Measurements from ENCODE around the gene HES7.

Gene HES7

DNA sequence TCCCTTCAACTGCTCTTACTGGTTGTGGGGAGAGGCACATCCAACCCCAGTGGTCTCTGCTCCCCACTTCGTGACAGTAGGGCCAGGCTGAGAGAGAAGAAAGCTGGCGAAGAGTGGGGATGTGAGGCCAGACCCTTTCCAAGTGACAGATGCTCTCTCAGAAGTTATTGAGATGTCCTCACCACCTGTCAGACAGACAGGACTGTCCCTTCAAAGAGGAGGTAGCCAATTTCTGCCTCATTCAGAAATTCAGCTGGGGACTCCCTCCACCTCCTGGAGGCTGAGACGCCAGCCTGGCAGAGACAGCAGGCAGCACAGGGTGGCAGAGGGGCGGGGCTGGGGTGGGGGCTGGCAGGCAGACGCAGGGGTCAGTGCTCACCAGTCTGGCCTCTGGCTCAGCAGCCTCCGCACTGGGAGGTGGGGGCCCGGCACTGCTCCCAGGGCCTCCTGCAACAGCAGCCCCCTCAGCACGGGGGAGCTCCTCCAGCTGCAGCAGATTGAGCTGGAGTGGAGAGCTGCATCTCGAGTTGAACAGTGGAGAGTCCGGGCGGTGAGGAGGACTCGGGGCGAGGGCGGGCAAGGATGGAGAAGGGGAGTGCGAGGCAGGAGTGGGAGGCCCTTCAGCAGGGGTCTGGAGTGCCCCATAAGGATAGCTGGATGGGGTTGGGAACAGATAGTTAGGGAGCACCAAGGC lies 19.1 kb upstream of the HES7 start:
- peak; percentile 41 for DNase-seq

DNA sequence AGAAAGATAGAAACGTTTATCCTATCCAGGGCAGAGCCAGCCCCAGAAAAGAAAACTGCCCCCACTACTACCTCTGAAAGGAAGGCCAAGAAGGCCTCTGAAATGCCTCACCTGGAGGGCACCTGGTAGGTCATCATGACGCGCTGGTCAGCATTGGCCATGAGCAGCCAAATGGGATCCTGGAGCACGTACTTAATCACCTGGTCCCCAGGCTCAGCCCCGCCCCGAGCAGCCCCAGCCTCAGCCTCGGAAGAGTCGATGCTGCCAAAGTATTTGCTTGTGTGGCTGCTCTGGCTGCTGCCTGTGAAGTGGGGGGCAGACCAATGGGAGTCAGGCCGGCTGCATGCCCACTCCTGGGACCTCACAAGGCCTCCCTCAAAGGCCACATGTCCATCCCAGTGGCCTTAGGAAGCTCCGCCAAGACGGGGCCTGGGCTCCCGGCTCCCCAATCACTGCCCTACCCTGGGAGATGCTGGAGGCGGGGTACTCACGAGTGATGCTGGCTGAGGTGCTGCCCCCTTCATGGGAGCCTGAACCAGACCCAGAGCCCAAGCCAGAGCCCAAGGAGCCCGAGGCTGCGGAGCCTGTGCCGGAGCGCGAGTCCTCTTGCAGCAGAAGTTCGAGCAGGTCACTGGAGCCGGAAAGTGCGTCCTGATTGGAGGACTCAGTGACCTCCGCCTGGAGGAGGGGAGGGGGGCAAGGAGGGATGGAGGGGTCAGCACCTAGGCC lies 18.4 kb upstream of the HES7 start:
- peak; percentile 32 for DNase-seq

DNA sequence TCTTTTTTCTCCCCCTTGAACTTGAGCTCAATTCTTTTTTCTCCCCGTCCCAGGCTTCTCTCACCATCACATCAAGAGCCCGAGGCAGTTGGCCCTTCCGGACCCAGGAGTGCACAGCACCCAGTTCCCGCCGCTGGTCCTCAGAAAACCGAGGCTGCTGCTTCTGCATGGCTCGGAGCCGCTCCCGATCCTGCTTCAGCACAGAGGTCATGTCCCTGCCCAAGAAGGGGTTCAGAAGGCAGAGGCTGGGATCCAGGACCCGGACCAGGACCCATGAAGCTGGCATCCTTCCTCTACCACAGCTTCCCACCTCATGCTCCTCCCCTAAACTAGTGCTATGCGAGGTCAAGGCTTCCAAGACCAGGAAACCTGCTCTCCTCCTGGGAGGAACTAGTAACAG lies 17.8 kb upstream of the HES7 start:
- DNase-seq: peak; percentile 30

DNA sequence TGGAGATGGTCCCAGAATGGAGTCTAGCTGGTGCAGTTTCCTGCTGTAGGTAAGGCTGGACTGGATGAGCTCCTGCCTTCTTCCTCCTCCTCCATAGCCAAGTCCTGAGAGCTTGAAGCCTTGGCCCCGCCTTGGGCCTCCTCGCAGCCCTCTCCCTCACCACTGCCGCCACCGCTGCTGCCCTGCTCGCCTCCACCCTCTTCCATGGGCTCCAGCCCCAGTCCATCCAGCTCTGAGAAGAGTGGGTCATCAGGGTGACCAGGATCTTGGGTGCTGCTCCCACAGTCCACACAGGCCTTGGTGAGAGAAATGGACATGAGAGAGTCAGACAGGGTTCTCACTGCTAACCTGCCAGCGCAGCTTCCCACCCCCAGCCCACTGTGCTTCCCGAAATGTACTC lies 17.1 kb upstream of the HES7 start:
- peak; percentile 32 for DNase-seq

DNA sequence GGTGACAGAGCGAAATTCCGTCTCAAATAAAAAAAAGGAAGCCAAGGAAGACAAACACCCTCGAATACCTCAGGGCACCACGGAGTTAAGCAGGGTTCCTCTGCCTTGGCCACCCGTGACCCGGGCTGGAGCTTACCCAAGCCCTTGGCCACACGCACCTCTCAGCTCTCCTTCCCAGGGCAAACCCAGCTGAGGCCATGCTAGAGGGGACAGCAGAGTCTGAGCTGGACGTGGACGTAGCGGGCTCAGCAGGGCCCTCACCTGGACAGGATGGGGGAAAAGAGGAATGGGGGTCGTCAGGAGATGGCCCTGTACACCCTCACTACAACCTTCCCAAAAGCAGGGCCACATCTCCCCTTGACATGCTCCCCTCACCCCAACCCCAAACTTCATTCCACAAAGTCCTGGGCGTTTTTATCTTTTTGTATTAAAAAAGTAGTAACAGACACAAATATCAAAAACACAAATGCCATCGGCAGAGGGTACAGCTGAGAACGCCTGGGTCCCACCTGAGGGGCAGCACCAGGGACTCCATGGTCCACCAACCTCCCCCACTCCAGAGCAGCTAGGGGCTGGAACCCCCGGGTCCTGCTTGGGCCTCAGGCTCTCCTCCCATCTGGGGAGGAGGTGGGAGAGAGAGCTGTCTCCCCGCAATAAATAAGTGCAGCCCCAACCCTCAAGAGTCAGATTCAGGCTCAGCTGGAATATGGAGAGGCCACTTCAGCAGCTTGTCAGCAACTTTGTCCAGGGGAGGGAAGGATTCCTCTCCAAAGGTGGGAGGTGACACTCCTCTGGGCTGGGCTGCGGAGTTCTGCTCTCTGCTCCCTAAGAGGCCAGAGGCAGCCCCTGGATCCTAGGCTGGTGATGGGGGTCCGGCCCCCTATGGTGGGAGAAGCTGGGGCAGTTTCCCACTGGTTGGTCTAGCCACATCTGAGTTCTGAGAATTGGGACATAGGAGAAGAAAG lies 16.4 kb upstream of the HES7 start:
- DNase-seq: peak; percentile 47

DNA sequence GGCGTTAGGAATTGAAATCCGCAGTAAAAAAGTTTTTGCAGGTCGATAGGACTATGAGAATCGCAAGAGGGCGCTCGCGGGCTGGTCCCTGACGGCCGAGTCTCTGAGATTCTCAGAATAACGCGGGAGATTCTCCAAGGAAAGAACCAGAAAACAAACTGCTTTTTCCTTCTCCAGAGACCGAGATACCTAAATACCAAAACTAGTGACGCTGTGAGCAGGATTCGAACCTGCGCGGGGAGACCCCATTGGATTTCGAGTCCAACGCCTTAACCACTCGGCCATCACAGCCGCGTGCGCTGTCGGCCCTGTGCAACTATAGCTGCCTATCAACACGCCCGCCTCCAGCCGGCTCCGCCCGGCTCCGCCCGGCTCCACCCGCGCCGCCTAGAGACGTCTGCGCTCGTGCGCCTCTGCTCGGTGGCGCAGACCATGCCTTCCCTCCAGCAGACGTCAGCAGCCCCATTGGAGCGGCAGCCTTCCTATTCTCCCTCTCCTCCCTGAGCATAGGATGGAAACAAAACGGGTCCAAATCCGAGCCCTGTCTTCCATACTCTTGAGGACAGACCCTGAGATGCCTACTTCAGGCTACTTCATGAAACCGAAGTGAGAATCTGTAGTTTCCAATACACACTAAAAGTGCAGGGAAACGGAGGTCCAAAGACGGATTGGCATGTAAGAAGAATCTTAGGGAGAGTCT lies 14.9 kb upstream of the HES7 start:
- peak; percentile 99 for DNase-seq

DNA sequence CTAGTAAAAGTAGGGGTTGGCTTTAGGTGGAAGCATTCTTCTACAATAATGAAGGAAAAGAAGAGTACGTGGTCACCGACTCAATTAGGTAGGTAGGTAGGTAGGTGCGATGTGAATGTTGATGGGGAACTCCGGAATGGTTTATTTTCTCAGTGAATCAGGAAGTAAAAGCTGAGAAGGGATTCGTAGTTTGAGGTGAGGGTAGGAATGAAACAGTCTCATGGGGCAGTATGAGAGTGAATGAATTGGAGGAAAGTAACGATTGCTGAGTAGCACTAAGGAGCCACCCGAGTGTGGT lies 14.4 kb upstream of the HES7 start:
- no peak for DNase-seq

DNA sequence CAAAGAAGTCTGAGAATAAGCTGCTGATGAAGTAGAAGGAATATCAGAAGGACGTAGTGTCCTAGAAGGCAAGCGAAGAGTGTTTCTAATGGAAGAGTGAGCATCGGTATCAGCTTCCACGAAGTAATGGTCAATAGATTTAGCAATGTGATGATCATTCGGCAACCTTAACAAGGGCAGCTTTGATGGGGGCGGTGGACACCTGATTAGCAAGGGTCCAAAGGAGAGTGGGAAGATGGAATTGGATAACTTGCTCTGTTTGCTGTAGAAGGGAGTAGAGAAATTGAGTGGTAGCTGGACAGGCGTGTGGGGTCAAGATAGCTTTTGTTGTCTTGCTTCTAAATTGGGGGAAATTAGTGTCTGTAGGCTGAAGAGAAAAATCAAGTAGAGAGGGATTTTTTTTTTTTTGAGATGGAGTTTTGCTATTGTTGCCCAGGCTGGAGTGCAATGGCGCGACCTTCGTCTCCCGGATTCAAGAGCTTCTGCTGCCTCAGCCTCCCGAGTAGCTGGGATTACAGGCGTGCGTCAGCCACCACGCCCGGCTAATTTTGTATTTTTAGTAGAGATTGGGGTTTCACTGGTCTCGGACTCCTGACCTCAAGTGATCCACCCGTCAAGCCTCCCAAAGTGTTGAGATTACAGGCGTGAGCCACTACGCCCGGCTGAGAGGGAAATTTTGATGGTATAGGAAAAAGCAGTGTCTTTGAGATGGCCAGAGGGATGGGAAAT lies 13.9 kb upstream of the HES7 start:
- DNase-seq: peak; percentile 35

DNA sequence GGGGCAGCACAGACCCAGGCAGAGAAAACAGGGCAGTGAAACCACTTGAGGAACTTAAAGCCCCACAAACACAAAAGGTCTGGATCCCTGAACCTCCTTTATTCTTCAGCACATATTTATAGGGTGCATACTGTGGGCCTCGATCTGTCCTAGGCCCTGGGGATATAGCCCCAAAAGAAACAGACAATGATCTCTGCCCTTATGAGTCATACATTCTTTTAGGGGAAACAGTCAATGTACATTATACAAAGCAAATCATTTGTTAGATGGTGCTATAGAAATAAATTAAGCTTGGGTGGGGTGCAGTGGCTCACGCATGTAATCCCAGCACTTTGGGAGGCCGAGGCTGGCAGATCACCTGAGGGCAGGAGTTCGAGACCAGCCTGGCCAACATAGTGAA lies 10.0 kb upstream of the HES7 start:
- DNase-seq: no peak

DNA sequence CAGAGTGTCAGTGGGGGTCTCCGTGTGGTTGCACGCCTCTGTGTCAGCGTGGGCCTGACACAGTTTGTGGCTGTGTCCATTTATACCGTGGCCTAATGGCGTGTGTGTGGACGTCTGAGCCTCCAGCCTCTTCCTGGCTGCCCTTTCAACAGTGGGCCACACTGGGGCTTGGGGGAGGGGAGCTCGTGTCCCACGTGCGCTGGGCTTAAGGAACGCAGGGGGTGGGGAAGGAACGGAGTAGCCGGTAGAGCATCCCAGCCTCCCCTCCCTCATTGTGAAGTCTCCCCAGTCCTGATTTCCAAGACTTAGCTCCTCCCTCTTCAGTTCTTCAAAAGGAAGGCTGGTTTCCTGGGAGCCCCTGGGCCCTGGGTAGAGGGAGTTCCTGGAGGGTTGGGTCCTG lies 9.5 kb upstream of the HES7 start:
- DNase-seq: no peak

DNA sequence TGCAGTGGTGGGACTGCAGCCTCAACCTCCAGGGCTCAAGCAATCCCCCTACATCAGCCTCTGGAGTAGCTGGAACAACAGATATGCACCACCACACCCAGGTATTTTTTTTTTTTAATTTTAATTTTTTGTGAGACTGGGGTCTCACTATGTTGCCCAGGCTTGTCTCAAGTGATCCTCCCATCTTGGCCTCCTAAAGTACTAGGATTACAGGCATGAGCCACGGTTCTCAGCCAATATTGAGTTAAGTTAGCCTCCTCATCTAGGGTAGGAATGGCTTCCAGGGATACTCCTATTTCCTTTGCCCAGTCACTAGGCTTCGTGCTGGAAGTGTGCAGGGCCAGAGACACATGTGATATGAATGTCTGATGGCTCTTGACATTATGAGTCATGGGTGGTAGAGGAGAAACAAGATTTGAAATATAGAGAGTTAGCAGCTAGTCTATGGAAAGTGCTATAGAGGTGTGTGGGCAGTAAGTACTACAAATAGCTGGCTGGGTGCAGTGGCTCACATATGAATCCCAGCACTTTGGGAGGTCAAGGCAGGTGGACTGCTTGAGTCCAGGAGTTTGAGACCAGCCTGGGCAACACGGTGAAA lies 8.0 kb upstream of the HES7 start:
- DNase-seq: no peak

DNA sequence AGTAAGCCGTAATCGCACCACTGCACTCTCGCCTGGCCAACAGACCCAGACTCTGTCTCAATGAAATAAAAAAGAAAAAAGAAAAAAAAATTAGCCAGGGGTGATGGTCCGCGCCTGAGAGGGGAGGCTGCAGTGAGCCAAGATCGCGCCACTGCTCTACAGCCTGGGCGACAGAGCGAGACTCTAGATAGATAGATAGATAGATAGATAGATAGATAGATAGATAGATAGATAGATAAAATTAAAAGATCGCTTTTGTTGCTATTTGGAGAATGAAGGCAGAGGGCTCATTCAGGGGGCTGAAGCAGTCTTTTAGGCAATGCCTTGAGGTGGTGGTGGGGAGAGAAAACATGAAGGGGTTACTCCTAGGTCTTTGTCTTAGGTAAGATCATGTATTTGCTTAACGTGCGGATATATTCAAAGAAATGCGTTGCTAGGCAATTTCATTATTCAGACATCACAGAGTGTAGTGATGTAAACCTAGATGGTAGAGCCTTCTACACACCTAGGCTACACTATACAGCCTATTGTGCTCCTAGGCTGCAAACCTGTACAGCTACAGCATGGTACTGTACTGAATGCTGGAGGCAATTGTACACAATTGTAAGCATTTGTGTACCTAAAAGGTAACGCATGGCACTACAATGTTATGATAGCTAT lies 4.3 kb upstream of the HES7 start:
- DNase-seq: no peak

DNA sequence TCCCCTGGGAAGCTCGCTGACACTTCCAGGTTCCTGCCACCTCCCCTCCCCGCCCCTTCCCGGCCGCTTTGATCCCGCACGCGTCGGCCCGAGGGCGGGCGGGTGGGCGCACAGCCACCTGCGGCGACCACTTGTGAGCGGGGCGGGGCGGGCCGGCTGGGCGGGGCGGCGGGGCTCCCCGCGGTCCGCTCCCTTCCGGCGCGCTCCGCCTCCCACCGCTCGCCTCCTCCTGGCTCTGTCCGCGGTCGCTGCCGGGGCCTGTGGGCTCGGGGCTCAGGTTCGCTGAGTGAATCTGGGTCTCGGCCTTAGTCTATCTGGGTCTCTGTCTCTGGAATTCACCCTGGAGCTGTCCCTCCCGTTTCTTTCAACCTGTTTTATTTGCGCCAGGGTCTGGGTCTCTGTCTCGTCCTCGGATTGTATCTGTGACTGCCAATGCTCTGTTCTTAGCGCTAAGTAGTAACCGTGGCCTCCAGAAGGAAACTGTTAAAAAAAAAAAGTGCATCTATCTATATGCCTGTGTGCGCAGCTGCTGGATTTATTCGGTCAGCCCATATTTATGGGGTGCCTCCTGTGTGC lies 2.7 kb upstream of the HES7 start:
- peak; percentile 71 for DNase-seq

DNA sequence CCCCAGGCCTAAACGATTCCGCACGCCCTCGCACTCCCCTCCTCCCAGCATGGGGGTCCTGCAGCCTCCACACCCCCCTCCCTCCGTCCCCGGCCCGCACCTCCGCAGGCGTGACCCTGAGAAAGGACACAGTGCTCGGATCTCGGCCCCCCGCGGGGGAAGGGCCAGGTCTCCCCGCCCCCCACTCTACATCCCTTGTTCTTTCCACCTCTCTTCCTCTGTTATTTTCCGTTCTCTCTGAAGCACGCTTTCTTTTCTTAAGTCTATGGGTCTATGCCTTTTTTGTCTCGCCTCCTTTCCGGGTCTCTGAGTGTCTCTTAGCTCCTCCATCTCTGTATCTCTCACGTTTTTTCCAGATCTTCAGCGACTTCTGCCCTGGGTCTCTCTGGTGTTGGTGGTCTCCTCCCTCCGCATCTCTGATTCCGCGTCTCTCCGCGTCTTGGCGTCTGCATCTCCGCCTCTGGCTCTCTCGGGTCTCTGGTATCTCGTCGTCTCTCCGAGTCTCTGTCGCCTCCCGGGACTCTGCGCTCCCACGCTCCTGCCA lies 2.1 kb upstream of the HES7 start:
- DNase-seq: no peak

DNA sequence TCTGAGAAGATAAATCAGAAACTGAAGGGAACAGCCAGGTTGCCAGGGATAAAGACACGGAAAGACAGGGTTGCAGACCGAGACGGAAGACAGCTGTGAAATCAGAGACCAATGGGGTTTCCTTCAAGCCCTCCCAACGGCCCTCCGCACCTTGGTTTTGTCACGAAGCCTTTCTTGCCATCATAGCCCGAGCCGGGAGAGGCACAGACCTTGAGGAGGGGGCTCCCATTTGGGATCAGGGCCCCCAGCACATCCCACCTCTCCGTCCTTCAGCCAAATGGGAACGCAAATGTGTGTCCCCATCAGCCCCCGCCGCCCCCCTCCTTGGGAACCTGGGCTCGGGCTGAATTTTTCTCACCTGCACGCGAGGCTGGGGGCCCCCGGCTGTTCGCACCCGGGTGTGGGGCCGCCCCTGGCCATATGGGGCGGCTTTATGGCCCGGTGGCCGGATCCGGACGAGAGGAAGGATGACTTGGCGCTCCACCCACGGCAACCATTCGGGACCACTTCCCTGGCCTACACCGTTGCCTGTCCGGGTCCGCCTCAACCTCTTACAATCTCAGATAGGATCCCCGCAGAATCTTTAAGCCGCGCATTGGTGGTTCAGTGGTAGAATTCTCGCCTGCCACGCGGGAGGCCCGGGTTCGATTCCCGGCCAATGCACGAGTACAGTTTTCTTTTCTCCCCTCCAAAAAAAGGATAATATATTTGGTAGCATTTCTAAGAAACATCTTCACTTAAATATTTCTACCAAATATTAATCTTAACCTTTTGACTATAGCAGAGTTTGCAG lies 1.4 kb upstream of the HES7 start:
- peak; percentile 90 for DNase-seq

DNA sequence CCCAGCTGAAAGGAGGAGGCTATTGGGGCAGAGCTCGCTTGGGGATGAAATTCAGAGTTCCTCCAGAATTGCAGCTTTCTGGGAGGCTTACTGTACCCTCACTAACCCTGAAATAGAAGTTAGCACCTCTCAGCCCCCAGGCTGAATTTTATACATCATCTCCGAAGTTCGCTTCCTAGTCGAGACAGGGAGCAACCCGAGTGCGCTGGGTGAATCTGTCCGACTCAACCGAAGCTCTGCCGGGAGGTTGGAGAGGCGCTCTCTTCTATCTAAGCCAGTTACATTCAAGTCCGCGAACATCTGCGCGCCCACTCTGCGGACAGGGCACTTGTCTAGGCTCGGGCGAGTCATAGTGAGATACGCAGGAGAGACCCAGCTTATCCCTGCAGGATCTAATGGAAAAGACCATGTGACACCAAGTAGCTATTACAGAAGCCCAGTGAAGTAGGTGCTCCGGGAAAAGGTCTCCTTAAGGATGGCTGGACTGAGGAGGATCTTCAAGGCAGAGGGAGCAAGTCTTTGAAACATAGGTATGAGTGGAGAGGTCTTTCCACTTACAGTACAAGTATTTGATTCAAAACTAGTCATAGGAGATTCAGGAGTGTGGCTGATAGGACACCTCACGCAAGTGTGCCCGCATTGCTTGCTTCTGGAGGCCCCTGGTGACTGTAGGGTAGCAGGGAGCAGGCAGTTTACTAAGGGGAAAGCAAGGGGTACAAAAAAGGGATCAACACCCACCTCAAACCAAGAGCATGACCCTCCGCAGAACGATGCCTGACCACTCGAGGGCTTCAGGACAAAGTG lies 646 bp upstream of the HES7 start:
- no peak for DNase-seq

DNA sequence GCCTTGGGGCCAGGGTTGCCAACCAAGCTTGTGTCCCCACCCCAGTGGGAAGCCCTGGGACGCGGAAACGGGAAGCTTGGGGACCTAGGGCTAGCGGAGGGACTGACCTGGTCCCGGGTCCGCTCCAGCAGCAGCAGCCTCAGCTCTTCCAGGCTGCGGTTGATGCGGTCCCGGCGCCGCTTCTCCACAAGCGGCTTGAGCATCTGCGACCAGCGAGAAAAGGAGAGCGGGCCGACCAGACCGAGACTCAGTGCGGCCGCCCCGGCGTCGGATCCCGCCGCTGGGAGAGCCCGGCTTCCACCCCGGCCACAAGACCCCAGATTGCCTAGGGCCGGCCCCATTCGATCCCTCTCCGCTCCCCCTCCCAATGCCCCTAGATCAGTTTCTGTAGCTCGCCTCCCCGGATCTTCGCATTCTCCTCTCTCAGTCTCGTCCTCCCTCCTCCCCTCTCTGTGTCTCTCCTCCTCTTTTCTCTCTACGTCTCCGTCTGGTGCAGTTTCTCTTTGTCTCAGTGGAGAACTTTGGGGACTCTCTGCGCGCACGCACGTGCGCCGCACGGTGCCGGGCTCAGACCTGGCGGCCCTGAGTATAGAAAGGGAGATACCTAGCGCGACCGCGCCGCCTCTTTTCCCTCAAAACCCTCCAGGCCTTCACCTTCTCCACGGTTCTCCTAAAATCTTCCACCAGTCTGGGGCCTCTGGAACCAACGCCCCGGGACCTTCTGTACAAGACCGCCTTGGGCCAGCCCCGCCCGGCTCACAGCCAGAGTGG lies 797 bp downstream of the HES7 start:
- peak; percentile 56 for DNase-seq

DNA sequence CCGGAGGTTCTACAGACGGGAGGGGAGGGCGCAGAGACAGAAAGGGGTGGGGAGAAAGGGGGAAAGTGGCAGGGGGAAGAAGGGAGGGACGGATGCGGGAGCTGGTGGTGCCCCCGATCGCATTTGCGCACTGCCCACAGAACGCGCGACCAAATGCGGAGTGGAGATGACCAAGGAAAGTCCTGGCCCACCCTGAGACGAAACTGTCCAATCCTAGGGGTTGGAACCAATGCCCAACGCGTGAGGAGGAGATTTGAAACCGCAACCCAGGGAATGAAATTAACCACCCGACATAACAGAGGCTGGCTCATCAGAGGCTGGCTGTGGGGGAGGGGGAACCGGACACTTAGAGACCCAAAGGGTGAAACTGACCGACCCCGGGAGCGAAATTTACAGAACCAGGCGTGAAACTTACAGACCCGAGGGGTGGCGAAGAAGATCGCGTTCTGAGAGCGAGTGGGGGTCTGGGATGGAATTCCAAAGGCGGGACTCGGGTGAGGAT lies 1.4 kb downstream of the HES7 start:
- DNase-seq: no peak

Data from left hindlimb (tissue), 1 donor.